HL-60 (cell line): Measurements from ENCODE around the gene CLIP4.

Experiments used
- GABPA ChIP-seq: IDR thresholded peaks from 2 replicates; pipeline ENCODE4 v1.6.1; 2012; ENCODE audit warnings: low read depth
- POLR2AphosphoS5 ChIP-seq: IDR thresholded peaks from 2 replicates; pipeline ENCODE4 v1.6.1; 2012; ENCODE audit warnings: low read depth
- SPI1 ChIP-seq: IDR thresholded peaks from 2 replicates; pipeline ENCODE4 v1.6.1; 2012; ENCODE audit warnings: low read depth, mild to moderate bottlenecking, borderline replicate concordance
- TF ChIP-seq, protein P1 (sequence below): IDR thresholded peaks from one replicate; pipeline ENCODE4 v1.5.1; 2011; ENCODE audit warnings: low read length, control low read depth, inconsistent platforms; ENCODE audit not compliant: insufficient read depth

DNA sequence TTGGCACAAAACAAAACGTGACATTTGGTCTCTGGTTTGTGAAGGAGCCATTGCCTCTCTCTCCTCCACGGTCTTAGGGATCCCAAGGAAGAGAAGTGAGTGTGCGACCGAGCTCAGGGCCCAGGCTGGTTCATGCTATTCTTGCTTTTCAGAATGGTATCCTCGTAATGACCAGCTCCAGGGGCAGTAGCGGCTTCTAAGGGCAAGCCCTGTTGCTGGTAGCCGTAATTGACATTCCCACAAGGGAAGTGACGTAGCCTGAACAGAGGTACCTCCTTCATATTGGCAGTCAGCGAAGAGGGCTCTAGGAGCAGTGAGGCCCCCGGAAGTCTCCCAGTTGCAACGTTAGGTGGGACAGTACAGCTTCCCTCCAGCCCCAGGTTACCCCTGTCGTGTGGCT is 77.9 kb downstream of the CLIP4 start:
- TF ChIP-seq, protein P1, sequence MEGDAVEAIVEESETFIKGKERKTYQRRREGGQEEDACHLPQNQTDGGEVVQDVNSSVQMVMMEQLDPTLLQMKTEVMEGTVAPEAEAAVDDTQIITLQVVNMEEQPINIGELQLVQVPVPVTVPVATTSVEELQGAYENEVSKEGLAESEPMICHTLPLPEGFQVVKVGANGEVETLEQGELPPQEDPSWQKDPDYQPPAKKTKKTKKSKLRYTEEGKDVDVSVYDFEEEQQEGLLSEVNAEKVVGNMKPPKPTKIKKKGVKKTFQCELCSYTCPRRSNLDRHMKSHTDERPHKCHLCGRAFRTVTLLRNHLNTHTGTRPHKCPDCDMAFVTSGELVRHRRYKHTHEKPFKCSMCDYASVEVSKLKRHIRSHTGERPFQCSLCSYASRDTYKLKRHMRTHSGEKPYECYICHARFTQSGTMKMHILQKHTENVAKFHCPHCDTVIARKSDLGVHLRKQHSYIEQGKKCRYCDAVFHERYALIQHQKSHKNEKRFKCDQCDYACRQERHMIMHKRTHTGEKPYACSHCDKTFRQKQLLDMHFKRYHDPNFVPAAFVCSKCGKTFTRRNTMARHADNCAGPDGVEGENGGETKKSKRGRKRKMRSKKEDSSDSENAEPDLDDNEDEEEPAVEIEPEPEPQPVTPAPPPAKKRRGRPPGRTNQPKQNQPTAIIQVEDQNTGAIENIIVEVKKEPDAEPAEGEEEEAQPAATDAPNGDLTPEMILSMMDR, result no peak
- TF ChIP-seq POLR2AphosphoS5 (no peak), GABPA (no peak), SPI1 (no peak)
